ENCODE results near the gene ZNF182. TPM values are rescaled to one million over a fixed set of nuclear protein-coding genes. Genes with fewer than 3 reads are reported as not detected.
A peak's percentile ranks its signal among the peaks of the same experiment; 100 is the strongest.

ZNF182 gene
- total and polyA plus RNA-seq, 9 of the 15 experiments (the other 6 are each of a cell fraction or from before 2014, with no cell fraction given): 0.59 to 5.0 (median 3.9) TPM

- TF ChIP-seq TEAD1 (CRISPR knock-in tag; IDR thresholded peaks at IDR 0.05) (no peak), ZNF263 (CRISPR knock-in tag; IDR thresholded peaks at IDR 0.05; ENCODE audit: borderline replicate concordance) (no peak), TAF9B (IDR thresholded peaks at IDR 0.05; ENCODE audit: partially characterized antibody) (peak; percentile 23), ELF2 (CRISPR knock-in tag; IDR thresholded peaks at IDR 0.05) (peak; percentile 95), SETDB1 (IDR thresholded peaks at IDR 0.05; ENCODE audit: low read length) (no peak), YY1 (IDR thresholded peaks at IDR 0.05; ENCODE audit: borderline replicate concordance in 1 of 3, control insufficient read depth in 1 of 3, extremely low read depth in 1 of 3, insufficient read depth in 3 of 3, insufficient read length in 1 of 3, insufficient replicate concordance in 2 of 3, low read depth in 1 of 3, low read length in 2 of 3) (peak; percentile 76 to 98 (median 95)), ZNF12 (CRISPR knock-in tag; IDR thresholded peaks at IDR 0.05) (no peak), FOXK1 (CRISPR knock-in tag; IDR thresholded peaks at IDR 0.05; ENCODE audit: borderline replicate concordance) (peak; percentile 98), BHLHE40 (IDR thresholded peaks at IDR 0.05; ENCODE audit: low read length) (no peak), TRIM28 (IDR thresholded peaks at IDR 0.05) (no peak), STAT5B (CRISPR knock-in tag; IDR thresholded peaks at IDR 0.05) (no peak), FIP1L1 (IDR thresholded peaks at IDR 0.05; ENCODE audit: low read depth, low read length, poor library complexity, severe bottlenecking) (no peak), NCOR1 (IDR thresholded peaks at IDR 0.05) (no peak), KAT2B (IDR thresholded peaks at IDR 0.05; ENCODE audit: low read depth, low read length) (no peak)
- TF ChIP-seq, protein P1, sequence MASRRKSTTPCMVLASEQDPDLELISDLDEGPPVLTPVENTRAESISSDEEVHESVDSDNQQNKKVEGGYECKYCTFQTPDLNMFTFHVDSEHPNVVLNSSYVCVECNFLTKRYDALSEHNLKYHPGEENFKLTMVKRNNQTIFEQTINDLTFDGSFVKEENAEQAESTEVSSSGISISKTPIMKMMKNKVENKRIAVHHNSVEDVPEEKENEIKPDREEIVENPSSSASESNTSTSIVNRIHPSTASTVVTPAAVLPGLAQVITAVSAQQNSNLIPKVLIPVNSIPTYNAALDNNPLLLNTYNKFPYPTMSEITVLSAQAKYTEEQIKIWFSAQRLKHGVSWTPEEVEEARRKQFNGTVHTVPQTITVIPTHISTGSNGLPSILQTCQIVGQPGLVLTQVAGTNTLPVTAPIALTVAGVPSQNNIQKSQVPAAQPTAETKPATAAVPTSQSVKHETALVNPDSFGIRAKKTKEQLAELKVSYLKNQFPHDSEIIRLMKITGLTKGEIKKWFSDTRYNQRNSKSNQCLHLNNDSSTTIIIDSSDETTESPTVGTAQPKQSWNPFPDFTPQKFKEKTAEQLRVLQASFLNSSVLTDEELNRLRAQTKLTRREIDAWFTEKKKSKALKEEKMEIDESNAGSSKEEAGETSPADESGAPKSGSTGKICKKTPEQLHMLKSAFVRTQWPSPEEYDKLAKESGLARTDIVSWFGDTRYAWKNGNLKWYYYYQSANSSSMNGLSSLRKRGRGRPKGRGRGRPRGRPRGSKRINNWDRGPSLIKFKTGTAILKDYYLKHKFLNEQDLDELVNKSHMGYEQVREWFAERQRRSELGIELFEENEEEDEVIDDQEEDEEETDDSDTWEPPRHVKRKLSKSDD (conservative IDR thresholded peaks at IDR 0.05; ENCODE audit: low read length): no peak
- TF ChIP-seq, protein P2, sequence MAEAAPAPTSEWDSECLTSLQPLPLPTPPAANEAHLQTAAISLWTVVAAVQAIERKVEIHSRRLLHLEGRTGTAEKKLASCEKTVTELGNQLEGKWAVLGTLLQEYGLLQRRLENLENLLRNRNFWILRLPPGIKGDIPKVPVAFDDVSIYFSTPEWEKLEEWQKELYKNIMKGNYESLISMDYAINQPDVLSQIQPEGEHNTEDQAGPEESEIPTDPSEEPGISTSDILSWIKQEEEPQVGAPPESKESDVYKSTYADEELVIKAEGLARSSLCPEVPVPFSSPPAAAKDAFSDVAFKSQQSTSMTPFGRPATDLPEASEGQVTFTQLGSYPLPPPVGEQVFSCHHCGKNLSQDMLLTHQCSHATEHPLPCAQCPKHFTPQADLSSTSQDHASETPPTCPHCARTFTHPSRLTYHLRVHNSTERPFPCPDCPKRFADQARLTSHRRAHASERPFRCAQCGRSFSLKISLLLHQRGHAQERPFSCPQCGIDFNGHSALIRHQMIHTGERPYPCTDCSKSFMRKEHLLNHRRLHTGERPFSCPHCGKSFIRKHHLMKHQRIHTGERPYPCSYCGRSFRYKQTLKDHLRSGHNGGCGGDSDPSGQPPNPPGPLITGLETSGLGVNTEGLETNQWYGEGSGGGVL (CRISPR knock-in tag; IDR thresholded peaks at IDR 0.05): no peak
- TF ChIP-seq, protein P3, sequence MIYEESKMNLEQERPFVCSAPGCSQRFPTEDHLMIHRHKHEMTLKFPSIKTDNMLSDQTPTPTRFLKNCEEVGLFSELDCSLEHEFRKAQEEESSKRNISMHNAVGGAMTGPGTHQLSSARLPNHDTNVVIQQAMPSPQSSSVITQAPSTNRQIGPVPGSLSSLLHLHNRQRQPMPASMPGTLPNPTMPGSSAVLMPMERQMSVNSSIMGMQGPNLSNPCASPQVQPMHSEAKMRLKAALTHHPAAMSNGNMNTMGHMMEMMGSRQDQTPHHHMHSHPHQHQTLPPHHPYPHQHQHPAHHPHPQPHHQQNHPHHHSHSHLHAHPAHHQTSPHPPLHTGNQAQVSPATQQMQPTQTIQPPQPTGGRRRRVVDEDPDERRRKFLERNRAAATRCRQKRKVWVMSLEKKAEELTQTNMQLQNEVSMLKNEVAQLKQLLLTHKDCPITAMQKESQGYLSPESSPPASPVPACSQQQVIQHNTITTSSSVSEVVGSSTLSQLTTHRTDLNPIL (CRISPR knock-in tag; IDR thresholded peaks at IDR 0.05): no peak
- TF ChIP-seq, protein P4, sequence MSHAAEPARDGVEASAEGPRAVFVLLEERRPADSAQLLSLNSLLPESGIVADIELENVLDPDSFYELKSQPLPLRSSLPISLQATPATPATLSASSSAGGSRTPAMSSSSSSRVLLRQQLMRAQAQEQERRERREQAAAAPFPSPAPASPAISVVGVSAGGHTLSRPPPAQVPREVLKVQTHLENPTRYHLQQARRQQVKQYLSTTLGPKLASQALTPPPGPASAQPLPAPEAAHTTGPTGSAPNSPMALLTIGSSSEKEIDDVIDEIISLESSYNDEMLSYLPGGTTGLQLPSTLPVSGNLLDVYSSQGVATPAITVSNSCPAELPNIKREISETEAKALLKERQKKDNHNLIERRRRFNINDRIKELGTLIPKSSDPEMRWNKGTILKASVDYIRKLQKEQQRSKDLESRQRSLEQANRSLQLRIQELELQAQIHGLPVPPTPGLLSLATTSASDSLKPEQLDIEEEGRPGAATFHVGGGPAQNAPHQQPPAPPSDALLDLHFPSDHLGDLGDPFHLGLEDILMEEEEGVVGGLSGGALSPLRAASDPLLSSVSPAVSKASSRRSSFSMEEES (CRISPR knock-in tag; IDR thresholded peaks at IDR 0.05): no peak
Observed at GRCh38 chrX:48003758-48004457, at the start of gene ZNF182 (continued).

Measured in K562 (cell line).